K562 (cell line): Measurements from ENCODE around the gene SERTAD1. TPM values are rescaled to one million over a fixed set of nuclear protein-coding genes. Genes with fewer than 3 reads are reported as not detected.

Experiments used
- ATAC-seq: fragments of 200-7000 bp; cut with Tn5 transposase; 3 replicates; pipeline ENCODE4 v1.9.1; 2020; ENCODE audit warnings: moderate library complexity
- BruUV-seq: library from RNA; stranded (reverse); fragments of 400-500 nt; replicated peaks from 2 replicates; lab custom pipeline; 2021; lab: Mats Ljungman, UMichigan
- CTCF ChIA-PET: fragments of 300-600 bp; formaldehyde crosslinking; extraction: SDS; loops from one replicate; lab custom pipeline; 2021; ENCODE audit warnings: low intra/inter-chr PET ratio; lab: Yijun Ruan, JAX
- POLR2A ChIA-PET: fragments of 300-600, 350-650 bp; sonication (Branson Sonifier 250); formaldehyde crosslinking; extraction: SDS; loops from one replicate; lab custom pipeline; 2021; ENCODE audit warnings: antibody characterized with exemption, inconsistent platforms; lab: Yijun Ruan, JAX
- DNase-seq, 4 experiments: peaks; one replicate each; pipeline versions ENCODE4 v3.0.0 to v3.0.0-alpha.2; 2011 to 2018; ENCODE audit warnings: low spot score in 3 of 4, mixed read lengths in 3 of 4; ENCODE audit errors: extremely low read depth in 1 of 4
- FAIRE-seq: peaks from 2 replicates; lab custom pipeline; 2011; peaks lifted over from hg19 to GRCh38; lab: Jason Lieb, UNC
- H2AFZ ChIP-seq: 2 replicates; pipeline ENCODE4 v1.6.0; 2011; ENCODE audit warnings: low read depth, low read length, control low read depth, inconsistent platforms
- H3K27ac ChIP-seq: fragments of 200-600 bp; 3 replicates; pipeline ENCODE4 v1.8.0; 2011; ENCODE audit warnings: low read depth, mild to moderate bottlenecking, control low read depth, inconsistent platforms, low read length, moderate library complexity, mixed read lengths; ENCODE audit errors: extremely low read depth
- H3K27me3 ChIP-seq, 2 experiments: fragments of 300-600 bp in 1 of 2; 2 replicates in 1 of 2; 3 replicates in 1 of 2; pipeline versions ENCODE4 v1.6.0 to v1.8.0; 2011; ENCODE audit warnings: inconsistent platforms in 2 of 2, low read length in 2 of 2, mild to moderate bottlenecking in 1 of 2, mixed read lengths in 1 of 2, moderate library complexity in 1 of 2; ENCODE audit not compliant: control insufficient read depth in 2 of 2, insufficient read depth in 2 of 2
- H3K36me3 ChIP-seq: fragments of 300-600 bp; 3 replicates; pipeline ENCODE4 v1.8.0; 2011; ENCODE audit warnings: mild to moderate bottlenecking, low read length, inconsistent platforms; ENCODE audit not compliant: control insufficient read depth, insufficient read depth
- H3K4me1 ChIP-seq, 2 experiments: fragments of 200-600 bp in 1 of 2; replicated peaks in 1 of 2; 2 replicates in 1 of 2; 3 replicates in 1 of 2; pipeline versions ENCODE4 v1.5.1 to v1.8.0; 2011; ENCODE audit warnings: inconsistent platforms in 2 of 2, low read length in 2 of 2, mild to moderate bottlenecking in 1 of 2, mixed read lengths in 1 of 2, moderate library complexity in 1 of 2; ENCODE audit not compliant: control insufficient read depth in 2 of 2, insufficient read depth in 2 of 2
- H3K4me2 ChIP-seq: 2 replicates; pipeline ENCODE4 v1.6.1; 2011; ENCODE audit warnings: low read length, control low read depth, inconsistent platforms, mixed read lengths; ENCODE audit not compliant: insufficient read depth
- H3K4me3 ChIP-seq: fragments of 200-600 bp; sonication (generic), shearing (Covaris generic); 2 replicates; pipeline ENCODE4 v1.5.1; 2016; ENCODE audit warnings: control low read depth, inconsistent platforms
- H3K79me2 ChIP-seq: fragments of 200-600 bp; 3 replicates; pipeline ENCODE4 v1.8.0; 2011; ENCODE audit warnings: low read length, inconsistent platforms; ENCODE audit not compliant: control insufficient read depth, insufficient read depth
- H3K9ac ChIP-seq, 2 experiments: 2 replicates each; pipeline versions ENCODE4 v1.6.0 to v1.6.1; 2011; ENCODE audit warnings: low read depth in 2 of 2, low read length in 2 of 2, control low read depth in 1 of 2, inconsistent platforms in 1 of 2, mild to moderate bottlenecking in 1 of 2, mixed read lengths in 1 of 2; ENCODE audit not compliant: insufficient read depth in 1 of 2
- H3K9me1 ChIP-seq: one replicate; pipeline ENCODE4 v1.6.0; 2011; ENCODE audit warnings: inconsistent platforms, mild to moderate bottlenecking, low read length, moderate library complexity; ENCODE audit not compliant: control insufficient read depth, insufficient read depth
- H3K9me3 ChIP-seq: replicated peaks from 2 replicates; pipeline ENCODE4 v1.5.1; 2011; ENCODE audit warnings: low read depth, low read length, inconsistent platforms; ENCODE audit not compliant: control insufficient read depth, insufficient read depth
- H4K20me1 ChIP-seq: replicated peaks from 2 replicates; pipeline ENCODE4 v1.6.1; 2011; ENCODE audit warnings: low read length, inconsistent platforms, mixed read lengths; ENCODE audit not compliant: control insufficient read depth, insufficient read depth
- WGBS: fragments of 100-300 bp; shearing (Covaris generic); methylation state at CpG from one replicate; pipeline ENCODE4 v1.1.6; 2016; ENCODE audit warnings: low coverage, mixed read lengths; ENCODE audit not compliant: insufficient coverage; ENCODE audit errors: missing lambda C conversion rate; 5-methylcytosine and 5-hydroxymethylcytosine counted together
- in situ Hi-C: fragments of 300-500 bp; cut with MboI; formaldehyde crosslinking; loops from 4 replicates; pipeline ENCODE4 v1.15.0; 2018; ENCODE audit warnings: inconsistent platforms, mixed read lengths
- intact Hi-C: fragments of 100-400 bp; cut with micrococcal nuclease; formaldehyde crosslinking; loops from 2 replicates; pipeline ENCODE4 v1.14.2; 2022
- polyA plus RNA-seq, 8 experiments: library from polyadenylated mRNA; depleted of rRNA in 4 of 8; stranded (reverse) in 5 of 8; unstranded in 3 of 8; fragments of >200 nt; fragmentation: Nextera tagmentation in 2 of 8; fragmentation: Illumina TruSeq in 1 of 8; extraction: Ambion mirVana in 2 of 8; extraction: Trizol in 1 of 8; gene quantifications; 2 replicates each; pipeline versions ENCODE4 v1.2.1 to v1.2.3, GENCODE V29; 2011 to 2014; ENCODE audit warnings: inconsistent platforms in 1 of 8, missing spikeins in 1 of 8
- total RNA-seq, 7 experiments: library from RNA; depleted of rRNA in 6 of 7; stranded (reverse); fragments of >200 nt in 6 of 7; fragmentation: Illumina TruSeq in 2 of 7; extraction: Trizol in 2 of 7; gene quantifications; 2 replicates each; pipeline versions ENCODE4 v1.2.1 to v1.2.3, GENCODE V29; 2011 to 2021; ENCODE audit warnings: low replicate concordance in 1 of 7
- TF ChIP-seq, protein P1 (sequence below): fragments of 450-650 bp; IDR thresholded peaks from 2 replicates; pipeline ENCODE4 v1.6.1; 2018; ENCODE audit not compliant: partially characterized antibody
- TF ChIP-seq, protein P2 (sequence below): sonication (generic); formaldehyde crosslinking; IDR thresholded peaks from 2 replicates; pipeline ENCODE4 v1.8.1; 2023; ENCODE audit warnings: mild to moderate bottlenecking, missing genetic modification reagents

The SERTAD1 gene
- total and polyA plus RNA-seq, 9 of the 15 experiments (the other 6 are each of a cell fraction or from before 2014, with no cell fraction given): 0.15 to 8.7 (median 4.9) TPM

DNA sequence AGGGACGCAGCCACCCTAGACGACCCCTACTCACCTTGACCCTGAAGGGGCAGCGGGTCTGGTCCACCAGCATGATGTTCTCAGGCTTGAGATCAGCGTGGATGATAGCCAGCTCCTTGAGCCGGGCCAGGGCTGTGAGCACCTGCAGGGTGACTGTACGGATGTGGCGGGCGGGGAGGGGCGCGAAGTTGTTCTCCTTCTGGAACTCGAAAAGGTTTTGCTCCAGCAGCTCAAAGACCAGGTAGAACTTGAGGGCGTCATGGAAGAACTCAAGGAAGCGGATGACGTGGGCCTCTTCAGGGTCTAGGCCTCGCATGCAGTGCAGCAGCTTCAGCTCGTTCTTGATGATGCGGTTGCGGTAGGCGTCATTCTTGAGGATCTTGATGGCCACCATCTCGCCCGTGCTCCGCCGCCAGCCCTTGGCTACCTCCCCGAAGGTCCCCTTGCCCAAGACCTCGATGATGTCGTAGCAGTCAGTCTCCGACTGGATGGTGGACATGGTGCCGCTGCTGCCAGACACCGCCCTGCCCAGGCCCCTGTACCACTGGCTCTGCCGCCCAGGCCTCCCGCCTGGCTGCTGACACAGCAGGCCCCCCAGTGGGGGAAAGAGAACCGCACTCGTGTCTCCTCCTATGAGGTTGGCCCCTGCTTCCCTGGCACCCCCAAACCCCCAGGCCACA, 36.2 kb downstream of the SERTAD1 start:
- POLR2A ChIA-PET: interaction anchor here (0.7 to 1.2 kb wide), 2 partner anchors 9 to 10 kb away, joined by 4 to 9 read pairs; no protein-coding TSS in a partner anchor
- no peak overlapping the region for H3K27ac ChIP-seq
- H3K9me1 ChIP-seq: no peaks in the 10 kb centered on the region
- H3K4me2 ChIP-seq: no peak overlapping the region
- no peak overlapping the region for H2AFZ ChIP-seq
- BruUV-seq: no TSS peak
- no peak overlapping the region for H3K4me3 ChIP-seq
- H3K9ac ChIP-seq: peak overlapping the region in 1 of 2 experiments; percentile 52; a peak in 1 of 4 replicates
- H4K20me1 ChIP-seq: no peaks in the 10 kb centered on the region
- ATAC-seq: no peak
- H3K9me3 ChIP-seq: no peaks in the 10 kb centered on the region
- in situ Hi-C loops: no loop called here
- FAIRE-seq: no peak
- DNase-seq: no peak
- H3K79me2 ChIP-seq: no peaks in the 10 kb centered on the region
- TF ChIP-seq, protein P1, sequence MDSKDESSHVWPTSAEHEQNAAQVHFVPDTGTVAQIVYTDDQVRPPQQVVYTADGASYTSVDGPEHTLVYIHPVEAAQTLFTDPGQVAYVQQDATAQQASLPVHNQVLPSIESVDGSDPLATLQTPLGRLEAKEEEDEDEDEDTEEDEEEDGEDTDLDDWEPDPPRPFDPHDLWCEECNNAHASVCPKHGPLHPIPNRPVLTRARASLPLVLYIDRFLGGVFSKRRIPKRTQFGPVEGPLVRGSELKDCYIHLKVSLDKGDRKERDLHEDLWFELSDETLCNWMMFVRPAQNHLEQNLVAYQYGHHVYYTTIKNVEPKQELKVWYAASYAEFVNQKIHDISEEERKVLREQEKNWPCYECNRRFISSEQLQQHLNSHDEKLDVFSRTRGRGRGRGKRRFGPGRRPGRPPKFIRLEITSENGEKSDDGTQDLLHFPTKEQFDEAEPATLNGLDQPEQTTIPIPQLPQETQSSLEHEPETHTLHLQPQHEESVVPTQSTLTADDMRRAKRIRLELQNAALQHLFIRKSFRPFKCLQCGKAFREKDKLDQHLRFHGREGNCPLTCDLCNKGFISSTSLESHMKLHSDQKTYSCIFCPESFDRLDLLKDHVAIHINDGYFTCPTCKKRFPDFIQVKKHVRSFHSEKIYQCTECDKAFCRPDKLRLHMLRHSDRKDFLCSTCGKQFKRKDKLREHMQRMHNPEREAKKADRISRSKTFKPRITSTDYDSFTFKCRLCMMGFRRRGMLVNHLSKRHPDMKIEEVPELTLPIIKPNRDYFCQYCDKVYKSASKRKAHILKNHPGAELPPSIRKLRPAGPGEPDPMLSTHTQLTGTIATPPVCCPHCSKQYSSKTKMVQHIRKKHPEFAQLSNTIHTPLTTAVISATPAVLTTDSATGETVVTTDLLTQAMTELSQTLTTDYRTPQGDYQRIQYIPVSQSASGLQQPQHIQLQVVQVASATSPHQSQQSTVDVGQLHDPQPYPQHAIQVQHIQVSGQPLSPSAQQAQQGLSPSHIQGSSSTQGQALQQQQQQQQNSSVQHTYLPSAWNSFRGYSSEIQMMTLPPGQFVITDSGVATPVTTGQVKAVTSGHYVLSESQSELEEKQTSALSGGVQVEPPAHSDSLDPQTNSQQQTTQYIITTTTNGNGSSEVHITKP: no peak
- TF ChIP-seq, protein P2, sequence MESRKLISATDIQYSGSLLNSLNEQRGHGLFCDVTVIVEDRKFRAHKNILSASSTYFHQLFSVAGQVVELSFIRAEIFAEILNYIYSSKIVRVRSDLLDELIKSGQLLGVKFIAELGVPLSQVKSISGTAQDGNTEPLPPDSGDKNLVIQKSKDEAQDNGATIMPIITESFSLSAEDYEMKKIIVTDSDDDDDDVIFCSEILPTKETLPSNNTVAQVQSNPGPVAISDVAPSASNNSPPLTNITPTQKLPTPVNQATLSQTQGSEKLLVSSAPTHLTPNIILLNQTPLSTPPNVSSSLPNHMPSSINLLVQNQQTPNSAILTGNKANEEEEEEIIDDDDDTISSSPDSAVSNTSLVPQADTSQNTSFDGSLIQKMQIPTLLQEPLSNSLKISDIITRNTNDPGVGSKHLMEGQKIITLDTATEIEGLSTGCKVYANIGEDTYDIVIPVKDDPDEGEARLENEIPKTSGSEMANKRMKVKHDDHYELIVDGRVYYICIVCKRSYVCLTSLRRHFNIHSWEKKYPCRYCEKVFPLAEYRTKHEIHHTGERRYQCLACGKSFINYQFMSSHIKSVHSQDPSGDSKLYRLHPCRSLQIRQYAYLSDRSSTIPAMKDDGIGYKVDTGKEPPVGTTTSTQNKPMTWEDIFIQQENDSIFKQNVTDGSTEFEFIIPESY (CRISPR knock-in tag): peak; percentile 90
- peaks cover 0 to 14% of the 10 kb centered on the region in 2 experiments; a peak in 3 of 5 replicates for H3K27me3 ChIP-seq
- WGBS: 59% methylated on average over 30 of the region's 33 CpGs
- CTCF ChIA-PET: no interaction called here
- no peaks in the 10 kb centered on the region for H3K36me3 ChIP-seq
- peaks cover 6 to 23% of the 10 kb centered on the region in 2 experiments; a peak in 3 of 5 replicates for H3K4me1 ChIP-seq
- intact Hi-C loops: no loop called here
